GM12878 (cell line): ENCODE data around the gene GUK1. TPM values are rescaled to one million over a fixed set of nuclear protein-coding genes. Genes with fewer than 3 reads are reported as not detected.
A peak's percentile ranks its signal among the peaks of the same experiment; 100 is the strongest.

ENCODE experiments used
- ATAC-seq: fragments of 200-7000 bp; cut with Tn5 transposase; 3 replicates; pipeline ENCODE4 v1.9.1; 2020; ENCODE audit warnings: mild to moderate bottlenecking, moderate library complexity
- BruUV-seq: library from RNA; stranded (reverse); fragments of 400-500 nt; replicated peaks from 2 replicates; lab custom pipeline; 2021; lab: Mats Ljungman, UMichigan
- CTCF ChIA-PET: fragments of 300-600 bp; sonication (Branson Sonifier 250); formaldehyde crosslinking; extraction: SDS; loops from one replicate; lab custom pipeline; 2021; ENCODE audit warnings: inconsistent platforms; lab: Yijun Ruan, JAX
- POLR2A ChIA-PET: fragments of 350-600 bp; formaldehyde crosslinking; extraction: SDS; loops from one replicate; lab custom pipeline; 2021; ENCODE audit warnings: inconsistent platforms; lab: Charles Lee
- RAD21 ChIA-PET: fragments of 300-600 bp; sonication (Branson Sonifier 250); formaldehyde crosslinking; loops from one replicate; lab custom pipeline; 2023; ENCODE audit warnings: antibody characterized with exemption; ENCODE audit not compliant: unreplicated experiment; lab: Charles Lee
- SMC1A ChIA-PET: fragments of 300-600 bp; sonication (Branson Sonifier 250); formaldehyde crosslinking; loops from one replicate; lab custom pipeline; 2023; ENCODE audit not compliant: unreplicated experiment, uncharacterized antibody; lab: Charles Lee
- DNase-seq: peaks from one replicate; pipeline ENCODE4 v3.0.0-alpha.2; 2011; ENCODE audit warnings: low read depth, low spot score
- FAIRE-seq: peaks from 3 replicates; lab custom pipeline; 2011; peaks lifted over from hg19 to GRCh38; lab: Jason Lieb, UNC
- H2AFZ ChIP-seq: 2 replicates; pipeline ENCODE4 v1.6.0; 2011; ENCODE audit warnings: low read depth, low read length, control low read depth; ENCODE audit not compliant: control insufficient read depth
- H3K27ac ChIP-seq: 2 replicates; pipeline ENCODE4 v1.5.1; 2011; ENCODE audit warnings: control low read depth; ENCODE audit not compliant: control insufficient read depth, insufficient read depth
- H3K27me3 ChIP-seq, 2 experiments: replicated peaks in 1 of 2; 2 replicates each; pipeline versions ENCODE4 v1.6.0 to v1.6.1; 2011; ENCODE audit warnings: low read length in 1 of 2; ENCODE audit not compliant: control insufficient read depth in 2 of 2, insufficient read depth in 2 of 2
- H3K36me3 ChIP-seq, 2 experiments: 2 replicates each; pipeline ENCODE4 v1.5.1; 2011; ENCODE audit warnings: low read length in 1 of 2; ENCODE audit not compliant: control insufficient read depth in 2 of 2, insufficient read depth in 2 of 2
- H3K4me1 ChIP-seq: 2 replicates; pipeline ENCODE4 v1.6.1; 2011; ENCODE audit warnings: mild to moderate bottlenecking, low read length, moderate library complexity, mixed read lengths; ENCODE audit not compliant: control insufficient read depth, insufficient read depth
- H3K4me2 ChIP-seq: 2 replicates; pipeline ENCODE4 v1.6.0; 2011; ENCODE audit warnings: control low read depth; ENCODE audit not compliant: control insufficient read depth, insufficient read depth
- H3K4me3 ChIP-seq: fragments of 200-600 bp; sonication (generic); 2 replicates; pipeline ENCODE4 v1.5.1; 2016
- H3K79me2 ChIP-seq: 2 replicates; pipeline ENCODE4 v1.6.0; 2011; ENCODE audit warnings: low read length; ENCODE audit not compliant: control insufficient read depth, insufficient read depth
- H3K9ac ChIP-seq: 2 replicates; pipeline ENCODE4 v1.8.0; 2011; ENCODE audit warnings: low read length, control low read depth, mixed read lengths; ENCODE audit not compliant: control insufficient read depth, insufficient read depth
- H3K9me3 ChIP-seq: replicated peaks from 3 replicates; pipeline ENCODE4 v1.5.1; 2011; ENCODE audit warnings: mild to moderate bottlenecking, low read length; ENCODE audit not compliant: control insufficient read depth, insufficient read depth
- H4K20me1 ChIP-seq: 2 replicates; pipeline ENCODE4 v1.6.0; 2011; ENCODE audit not compliant: control insufficient read depth, insufficient read depth
- CBFB ChIP-seq: IDR thresholded peaks from 2 replicates; pipeline ENCODE4 v1.6.1; 2016; ENCODE audit warnings: antibody characterized with exemption, low read depth
- CBX3 ChIP-seq: fragments of 200-600 bp; sonication (generic); IDR thresholded peaks from 2 replicates; pipeline ENCODE4 v1.6.1; 2016; ENCODE audit warnings: low read depth, borderline replicate concordance
- E4F1 ChIP-seq: fragments of 450-650 bp; IDR thresholded peaks from 2 replicates; pipeline ENCODE4 v1.6.1; 2018; ENCODE audit warnings: borderline replicate concordance, mild to moderate bottlenecking; ENCODE audit not compliant: partially characterized antibody
- EP300 ChIP-seq, 2 experiments: fragments of 150-350 bp in 1 of 2; IDR thresholded peaks; 2 replicates each; pipeline ENCODE4 v1.6.1; 2011 to 2012; ENCODE audit warnings: low read depth in 2 of 2, low read length in 2 of 2, borderline replicate concordance in 1 of 2, improper control_type of control experiment in 1 of 2, inconsistent platforms in 1 of 2; ENCODE audit not compliant: control insufficient read depth in 1 of 2
- FOXK2 ChIP-seq: fragments of 450-650 bp; IDR thresholded peaks from 2 replicates; pipeline ENCODE4 v1.6.1; 2017; ENCODE audit warnings: mild to moderate bottlenecking, moderate library complexity
- MTA3 ChIP-seq: IDR thresholded peaks from 2 replicates; pipeline ENCODE4 v1.6.1; 2012; ENCODE audit warnings: low read length, inconsistent platforms, borderline replicate concordance
- NR2F1 ChIP-seq: fragments of 450-650 bp; conservative IDR thresholded peaks from 2 replicates; pipeline ENCODE4 v1.6.1; 2017; ENCODE audit warnings: mild to moderate bottlenecking
- PAX5 ChIP-seq: IDR thresholded peaks from 2 replicates; pipeline ENCODE4 v1.6.1; 2011; ENCODE audit warnings: low read depth, low read length, borderline replicate concordance
- PML ChIP-seq: IDR thresholded peaks from 2 replicates; pipeline ENCODE4 v1.6.1; 2012; ENCODE audit warnings: low read length, inconsistent platforms
- POLR2AphosphoS2 ChIP-seq: IDR thresholded peaks from 2 replicates; pipeline ENCODE4 v1.6.1; 2011; ENCODE audit warnings: low read depth, mild to moderate bottlenecking, low read length, improper control_type of control experiment, moderate library complexity
- RCOR1 ChIP-seq: conservative IDR thresholded peaks from 2 replicates; pipeline ENCODE4 v1.6.1; 2012; ENCODE audit warnings: low read depth, low read length, improper control_type of control experiment
- SKIL ChIP-seq: fragments of 450-650 bp; IDR thresholded peaks from 2 replicates; pipeline ENCODE4 v1.6.1; 2017; ENCODE audit warnings: mild to moderate bottlenecking, low read depth, inconsistent platforms; ENCODE audit not compliant: poor library complexity, severe bottlenecking
- TARDBP ChIP-seq: IDR thresholded peaks from 2 replicates; pipeline ENCODE4 v1.6.1; 2016; ENCODE audit warnings: borderline replicate concordance
- WGBS: methylation state at CpG from one replicate; pipeline ENCODE4 v1.1.6; 2016; ENCODE audit warnings: low lambda C conversion rate; ENCODE audit not compliant: insufficient replicate concordance, insufficient coverage; ENCODE audit errors: missing lambda C conversion rate; 5-methylcytosine and 5-hydroxymethylcytosine counted together
- in situ Hi-C: fragments of 300-500 bp; cut with MboI; formaldehyde crosslinking; loops from 9 replicates; pipeline ENCODE4 v1.14.3; 2018; ENCODE audit warnings: mixed read lengths
- intact Hi-C: fragments of 100-400 bp; cut with micrococcal nuclease; formaldehyde crosslinking; loops from one replicate; pipeline ENCODE4 v1.14.2; 2022; ENCODE audit not compliant: unreplicated experiment
- polyA plus RNA-seq, 11 experiments: library from polyadenylated mRNA; depleted of rRNA in 4 of 11; unstranded in 6 of 11; stranded (reverse) in 5 of 11; fragments of >200 nt; fragmentation: Nextera tagmentation in 4 of 11; fragmentation: Illumina TruSeq in 1 of 11; extraction: Ambion mirVana in 4 of 11; extraction: Trizol in 1 of 11; gene quantifications; 1 replicate in 1 of 11; 2 replicates in 10 of 11; pipeline versions ENCODE4 v1.2.1 to v1.2.3, GENCODE V29; 2011 to 2016; ENCODE audit warnings: inconsistent platforms in 2 of 11, missing spikeins in 2 of 11, low read depth in 1 of 11
- total RNA-seq, 4 experiments: library from RNA; depleted of rRNA in 3 of 4; stranded (reverse); fragments of >200 nt in 3 of 4; fragmentation: Illumina TruSeq in 1 of 4; extraction: Trizol in 1 of 4; gene quantifications; 2 replicates each; pipeline versions ENCODE4 v1.2.1 to v1.2.3, GENCODE V29; 2013 to 2021

The GUK1 gene
- total and polyA plus RNA-seq, 10 of the 15 experiments (the other 5 are each of a cell fraction or from before 2014, with no cell fraction given): 6.3 to 357 (median 203) TPM

DNA sequence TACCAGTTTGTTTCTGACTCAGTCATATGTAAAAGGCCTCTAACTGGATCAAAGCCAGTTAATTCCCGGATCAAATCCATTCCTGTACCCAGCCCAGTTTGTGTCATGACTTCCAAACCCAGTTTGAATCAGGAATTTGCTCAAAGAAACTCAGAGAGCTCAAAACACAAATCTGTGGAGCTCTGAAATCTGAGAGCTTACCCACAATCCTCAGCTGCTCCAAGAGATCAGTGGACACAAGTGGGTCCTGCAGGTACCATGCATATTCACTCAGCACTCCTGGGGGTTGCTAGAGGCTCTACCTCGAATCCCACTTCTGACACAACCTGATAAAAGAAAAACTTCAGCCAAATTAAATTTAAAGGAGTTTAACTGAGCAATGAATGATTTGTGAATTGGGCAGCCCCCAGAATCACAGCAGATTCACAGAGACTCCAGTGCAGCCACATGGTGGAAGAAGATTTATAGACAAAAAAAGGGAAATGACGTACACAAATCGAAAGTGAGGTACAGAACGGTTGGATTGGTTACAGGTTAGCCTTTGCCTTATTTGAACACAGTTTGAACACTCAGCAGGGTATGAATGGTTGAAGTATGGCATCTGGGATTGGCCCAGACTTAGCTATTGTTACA is 19.1 kb upstream of the GUK1 start (continued):
- TF ChIP-seq MTA3 (no peak), FOXK2 (no peak), SKIL (no peak), E4F1 (no peak), CBX3 (no peak), POLR2AphosphoS2 (no peak)

DNA sequence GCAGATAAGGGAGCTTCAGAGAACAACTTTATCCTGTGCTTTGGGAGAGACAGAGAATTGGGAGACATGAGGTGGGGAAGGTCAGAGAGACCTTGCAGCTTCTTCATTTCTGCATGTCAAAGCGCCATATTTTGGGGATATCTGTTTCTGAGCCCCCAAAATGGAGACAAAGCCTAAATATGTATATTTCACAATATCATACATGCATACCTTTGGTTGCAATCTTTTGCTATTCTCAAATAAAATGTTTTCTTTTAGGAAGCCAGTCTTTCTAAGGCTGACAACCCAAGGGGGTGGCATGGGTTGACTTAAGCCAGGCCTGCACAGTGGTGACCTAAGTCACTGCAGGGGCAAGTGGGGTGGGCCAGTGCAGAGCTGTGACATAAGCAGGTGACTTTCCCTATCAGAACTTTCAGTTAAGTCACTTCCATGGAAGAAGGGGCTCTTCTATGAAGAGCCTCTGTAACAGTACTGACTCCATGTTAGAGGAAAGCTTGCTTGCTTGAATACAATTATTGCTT is 17.1 kb upstream of the GUK1 start:
- Histone ChIP-seq H3K4me3 (no peak overlapping the region), H3K27ac (no peak overlapping the region), H2AFZ (no peak overlapping the region), H3K9me3 (no peaks in the 10 kb centered on the region; the same call in 2 of the 3 replicates), H3K4me1 (no peaks in the 10 kb centered on the region), H3K4me2 (no peak overlapping the region), H3K36me3 (no peaks in the 10 kb centered on the region), H3K27me3 (no peaks in the 10 kb centered on the region), H4K20me1 (no peaks in the 10 kb centered on the region), H3K79me2 (no peaks in the 10 kb centered on the region), H3K9ac (no peak overlapping the region)
- DNase-seq (no peak), ATAC-seq (no peak), FAIRE-seq (no peak)
- SMC1A ChIA-PET: interaction anchor here (1.2 to 1.4 kb wide), 2 partner anchors 9 to 13 kb away, joined by 3 to 4 read pairs; no protein-coding TSS in a partner anchor
- RAD21 ChIA-PET: no interaction called here
- in situ Hi-C loops (no loop called here), intact Hi-C loops (no loop called here)
- POLR2A ChIA-PET: interaction anchor here (0.6 to 0.7 kb wide), 2 partner anchors 13 to 361 kb away, joined by 3 to 4 read pairs; no protein-coding TSS in a partner anchor
- CTCF ChIA-PET: interaction anchor here (0.7 to 2.2 kb wide), 5 partner anchors 13 to 642 kb away, joined by 3 to 7 read pairs (median 3); no protein-coding TSS in a partner anchor
- BruUV-seq: no TSS peak
- WGBS: 40% methylated on average over 1 of the region's 1 CpG
- no peak for TF ChIP-seq PML
- TF ChIP-seq PAX5: no peak
- no peak for TF ChIP-seq RCOR1
- TF ChIP-seq CBFB: no peak
- no peak for TF ChIP-seq EP300 (IDR thresholded peaks at IDR 0.05; ENCODE audit: borderline replicate concordance in 1 of 2, control insufficient read depth in 1 of 2, low read depth in 2 of 2, low read length in 2 of 2)
- peak; percentile 32; the same call in 1 of the 2 replicates for TF ChIP-seq NR2F1
- no peak for TF ChIP-seq TARDBP
